Ascending aorta (tissue), 2 donors: ENCODE results near the gene IGFBPL1. TPM values are rescaled to one million over a fixed set of nuclear protein-coding genes. Genes with fewer than 3 reads are reported as not detected.
A peak's percentile ranks its signal among the peaks of the same experiment; 100 is the strongest.
"Not testable (repeated sequence)": the region's sequence is repeated elsewhere in the genome, so short reads cannot be mapped to it uniquely, and the experiment has no call there.

Experiments used
- DNase-seq, 2 donors: peaks; one replicate each; pipeline ENCODE4 v3.0.0-alpha.2; 2019; ENCODE audit warnings: low spot score in 2 of 2
- H3K27ac ChIP-seq, 2 donors: fragments of 200-600 bp; sonication (generic); one replicate each; pipeline ENCODE4 v1.5.1; 2016 to 2017; ENCODE audit warnings: mild to moderate bottlenecking in 1 of 2
- H3K27me3 ChIP-seq: fragments of 200-600 bp; sonication (generic); one replicate; pipeline ENCODE4 v1.5.1; 2017
- H3K36me3 ChIP-seq, 2 donors: fragments of 200-600 bp; sonication (generic); one replicate each; pipeline ENCODE4 v1.5.1; 2016
- H3K4me1 ChIP-seq, 2 donors: fragments of 200-600 bp; sonication (generic); one replicate each; pipeline ENCODE4 v1.5.1; 2016 to 2017; ENCODE audit warnings: mild to moderate bottlenecking in 1 of 2
- H3K4me3 ChIP-seq, 2 donors: fragments of 200-600 bp; sonication (generic); one replicate each; pipeline ENCODE4 v1.5.1; 2016 to 2017; ENCODE audit warnings: mild to moderate bottlenecking in 1 of 2
- H3K9me3 ChIP-seq, 2 donors: fragments of 200-600 bp; sonication (generic); one replicate each; pipeline ENCODE4 v1.5.1; 2016
- intact Hi-C: fragments of 100-400 bp; cut with DNase I; formaldehyde crosslinking; loops from one replicate; pipeline ENCODE4 v1.15.1; 2023
- total RNA-seq: library from RNA; depleted of rRNA; stranded (reverse); fragments of >200 nt; gene quantifications from one replicate; pipeline ENCODE4 v1.1.0, GENCODE V29; 2016
- TF ChIP-seq, protein P1 (sequence below), 3 experiments: fragments of 200-600 bp in 2 of 3; fragments of 450-650 bp in 1 of 3; sonication (generic) in 2 of 3; IDR thresholded peaks; one replicate each; pipeline ENCODE4 v1.5.1; 2016 to 2019; ENCODE audit warnings: antibody characterized with exemption in 3 of 3, mild to moderate bottlenecking in 1 of 3, moderate library complexity in 1 of 3

IGFBPL1 gene, protein sequence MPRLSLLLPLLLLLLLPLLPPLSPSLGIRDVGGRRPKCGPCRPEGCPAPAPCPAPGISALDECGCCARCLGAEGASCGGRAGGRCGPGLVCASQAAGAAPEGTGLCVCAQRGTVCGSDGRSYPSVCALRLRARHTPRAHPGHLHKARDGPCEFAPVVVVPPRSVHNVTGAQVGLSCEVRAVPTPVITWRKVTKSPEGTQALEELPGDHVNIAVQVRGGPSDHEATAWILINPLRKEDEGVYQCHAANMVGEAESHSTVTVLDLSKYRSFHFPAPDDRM
- total RNA-seq: 4.8 TPM

DNA sequence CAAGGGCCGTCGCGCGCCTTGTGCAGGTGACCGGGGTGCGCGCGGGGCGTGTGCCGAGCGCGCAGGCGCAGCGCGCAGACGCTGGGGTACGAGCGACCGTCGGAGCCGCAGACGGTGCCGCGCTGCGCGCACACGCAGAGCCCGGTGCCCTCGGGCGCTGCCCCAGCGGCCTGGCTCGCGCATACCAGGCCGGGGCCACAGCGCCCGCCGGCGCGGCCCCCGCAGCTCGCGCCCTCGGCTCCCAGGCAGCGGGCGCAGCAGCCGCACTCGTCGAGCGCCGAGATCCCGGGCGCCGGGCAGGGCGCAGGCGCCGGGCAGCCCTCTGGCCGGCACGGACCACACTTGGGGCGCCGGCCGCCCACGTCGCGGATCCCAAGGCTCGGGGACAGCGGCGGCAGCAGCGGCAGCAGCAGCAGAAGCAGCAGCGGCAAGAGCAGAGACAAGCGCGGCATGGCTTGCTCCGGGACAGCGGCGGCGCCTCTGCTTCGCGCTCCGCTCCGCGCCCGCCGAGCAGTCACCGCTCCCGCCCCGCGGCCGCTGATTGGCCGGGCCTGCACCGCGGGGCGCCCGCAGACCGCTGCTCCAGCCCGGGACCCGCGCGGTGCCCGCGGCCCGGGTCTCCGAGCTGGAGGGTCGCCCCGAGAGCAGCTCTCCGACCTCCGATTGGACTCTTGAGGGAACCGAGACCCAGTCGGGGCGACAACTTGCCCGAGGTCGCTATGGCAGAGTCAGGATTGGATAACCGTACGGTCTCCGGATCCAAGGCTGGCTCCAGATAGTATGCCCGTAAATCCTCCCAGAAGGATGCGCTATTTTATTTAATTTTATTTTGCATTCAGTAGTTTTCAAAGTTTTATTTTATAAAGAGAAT lies at the start of gene IGFBPL1:
TSS of gene IGFBPL1 (minus strand) at position 482 of the 871 bp plus-strand sequence. CDS start at position 452, 30 bp downstream.
- TF ChIP-seq, protein P1, sequence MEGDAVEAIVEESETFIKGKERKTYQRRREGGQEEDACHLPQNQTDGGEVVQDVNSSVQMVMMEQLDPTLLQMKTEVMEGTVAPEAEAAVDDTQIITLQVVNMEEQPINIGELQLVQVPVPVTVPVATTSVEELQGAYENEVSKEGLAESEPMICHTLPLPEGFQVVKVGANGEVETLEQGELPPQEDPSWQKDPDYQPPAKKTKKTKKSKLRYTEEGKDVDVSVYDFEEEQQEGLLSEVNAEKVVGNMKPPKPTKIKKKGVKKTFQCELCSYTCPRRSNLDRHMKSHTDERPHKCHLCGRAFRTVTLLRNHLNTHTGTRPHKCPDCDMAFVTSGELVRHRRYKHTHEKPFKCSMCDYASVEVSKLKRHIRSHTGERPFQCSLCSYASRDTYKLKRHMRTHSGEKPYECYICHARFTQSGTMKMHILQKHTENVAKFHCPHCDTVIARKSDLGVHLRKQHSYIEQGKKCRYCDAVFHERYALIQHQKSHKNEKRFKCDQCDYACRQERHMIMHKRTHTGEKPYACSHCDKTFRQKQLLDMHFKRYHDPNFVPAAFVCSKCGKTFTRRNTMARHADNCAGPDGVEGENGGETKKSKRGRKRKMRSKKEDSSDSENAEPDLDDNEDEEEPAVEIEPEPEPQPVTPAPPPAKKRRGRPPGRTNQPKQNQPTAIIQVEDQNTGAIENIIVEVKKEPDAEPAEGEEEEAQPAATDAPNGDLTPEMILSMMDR (IDR thresholded peaks at IDR 0.05): no peak
- DNase-seq: peak in 1 of 2 donors; percentile 65
- Histone ChIP-seq H3K4me3 (peak within 1 kb of the TSS; percentile 69 to 75), H3K27ac (peak within 1 kb of the TSS; percentile 68 to 82), H3K27me3 (no peaks in the 10 kb centered on the region), H3K9me3 (no peaks in the 10 kb centered on the region), H3K4me1 (peaks cover 0 to 12% of the 10 kb centered on the region in 2 donors), H3K36me3 (no peaks in the 10 kb centered on the region)
- intact Hi-C loops: loop anchor here (5.0 to 10.0 kb wide), 2 partner anchors 337 to 519 kb away; partner anchors contain the start of gene SLC25A51

DNA sequence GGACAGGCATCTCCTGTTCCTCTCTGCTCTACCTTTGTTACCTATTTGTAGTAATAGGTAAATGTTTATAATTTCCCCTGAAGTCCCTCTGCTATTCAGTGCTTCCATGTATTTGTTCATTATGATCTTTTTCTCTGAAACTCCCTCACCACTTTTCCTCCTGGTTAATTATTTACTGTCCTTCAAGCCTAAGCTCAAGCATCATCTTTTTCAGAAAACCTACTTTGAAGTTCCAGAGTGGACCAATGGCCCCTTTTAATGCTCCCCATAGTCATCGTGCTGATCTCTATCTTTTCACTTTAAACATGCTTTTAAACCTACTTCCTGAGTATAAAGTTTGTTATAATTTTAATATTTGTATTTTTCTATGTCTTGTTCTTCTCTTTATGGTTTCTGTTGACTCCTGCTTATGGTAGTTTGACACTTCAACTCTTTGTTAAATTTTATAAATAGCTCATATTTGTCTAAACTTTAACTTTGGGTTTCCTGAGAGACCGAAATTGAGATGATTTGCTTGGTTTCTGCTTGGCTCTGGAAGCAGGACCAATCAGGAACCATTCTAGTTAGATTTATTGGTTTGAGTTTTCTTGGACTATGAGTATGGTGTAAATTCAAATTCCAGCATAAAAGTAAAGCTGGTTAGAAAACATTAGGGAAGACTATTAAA lies 48.5 kb upstream of the IGFBPL1 start:
- H3K9me3 ChIP-seq, intact Hi-C loops, H3K27me3 ChIP-seq, DNase-seq, H3K4me1 ChIP-seq, H3K36me3 ChIP-seq, H3K4me3 ChIP-seq, H3K27ac ChIP-seq: not testable (repeated sequence)

DNA sequence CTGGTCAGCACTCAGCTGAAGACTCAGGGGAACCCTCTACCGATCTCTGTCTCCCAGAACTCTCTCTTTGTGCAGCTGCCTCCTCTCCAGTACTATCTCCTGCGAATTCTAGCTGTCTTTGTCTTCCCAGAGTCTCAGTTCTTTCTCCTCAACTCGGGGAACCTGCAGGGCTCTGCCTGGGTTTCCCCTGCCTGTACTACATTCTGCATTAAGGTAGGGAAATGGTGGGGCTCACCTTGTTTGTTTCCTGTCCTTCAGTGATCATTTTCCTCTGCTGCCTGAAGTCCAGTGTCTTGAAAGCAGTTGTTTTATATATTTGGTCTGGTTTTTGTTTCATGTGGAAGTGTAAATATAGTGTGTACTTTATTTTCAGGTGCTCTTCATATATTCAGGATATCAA lies 43.1 kb upstream of the IGFBPL1 start:
- no peak for DNase-seq
- TF ChIP-seq, protein P1 (IDR thresholded peaks at IDR 0.05): no peak
- H3K36me3 ChIP-seq: peaks cover 0 to 7% of the 10 kb centered on the region in 2 donors
- peaks cover 0 to 6% of the 10 kb centered on the region in 2 donors for H3K9me3 ChIP-seq
- no peak overlapping the region for H3K4me3 ChIP-seq
- H3K27ac ChIP-seq: no peak overlapping the region
- intact Hi-C loops: no loop called here
- no peaks in the 10 kb centered on the region for H3K4me1 ChIP-seq
- no peaks in the 10 kb centered on the region for H3K27me3 ChIP-seq

DNA sequence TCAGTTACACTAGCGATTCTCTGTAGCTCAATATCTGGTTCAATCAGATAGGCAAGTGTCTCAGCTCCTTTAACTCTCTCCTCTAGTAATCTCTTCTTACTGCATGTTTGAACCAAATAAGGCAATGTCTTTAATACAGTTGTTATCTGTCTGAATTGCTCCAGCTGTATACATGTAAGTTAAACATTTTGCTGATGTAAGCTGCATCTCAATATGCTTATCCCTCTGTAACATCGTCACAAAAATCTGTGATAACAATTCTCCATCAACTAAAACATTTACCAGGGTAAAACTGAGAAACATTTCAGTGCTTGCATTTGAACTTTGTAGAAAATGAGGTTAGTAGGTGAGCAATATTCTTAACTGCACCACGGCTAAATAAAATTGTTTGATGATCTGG lies 29.6 kb upstream of the IGFBPL1 start:
- Histone ChIP-seq H3K4me1 (no peaks in the 10 kb centered on the region), H3K27ac (no peak overlapping the region), H3K36me3 (no peaks in the 10 kb centered on the region), H3K9me3 (peaks cover 11 to 14% of the 10 kb centered on the region in 2 donors), H3K4me3 (no peak overlapping the region), H3K27me3 (no peaks in the 10 kb centered on the region)
- TF ChIP-seq, protein P1 (IDR thresholded peaks at IDR 0.05): no peak
- intact Hi-C loops: no loop called here
- no peak for DNase-seq

DNA sequence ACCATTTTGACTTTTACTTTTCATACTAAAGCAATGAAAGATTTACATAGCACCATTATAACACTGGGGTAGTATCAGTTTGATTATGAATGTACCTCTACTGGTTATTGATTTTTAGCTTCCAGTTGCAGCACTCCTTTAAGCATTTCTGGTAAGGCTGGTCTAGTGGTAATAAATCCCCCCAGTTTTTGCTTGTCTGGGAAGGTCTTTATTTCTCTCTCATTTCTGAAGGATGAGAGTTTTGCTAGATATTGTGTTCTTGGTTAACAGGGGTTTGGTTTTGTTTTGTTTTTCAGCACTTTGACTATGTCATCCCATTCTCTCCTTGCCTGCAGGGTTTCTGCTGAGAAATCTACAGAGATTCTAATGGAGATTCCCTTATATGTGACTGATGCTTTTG lies 26.9 kb upstream of the IGFBPL1 start:
- Histone ChIP-seq H3K27me3 (no peaks in the 10 kb centered on the region), H3K4me3 (no peak overlapping the region), H3K36me3 (no peaks in the 10 kb centered on the region), H3K27ac (no peak overlapping the region), H3K4me1 (no peaks in the 10 kb centered on the region), H3K9me3 (peaks cover 11 to 14% of the 10 kb centered on the region in 2 donors)
- intact Hi-C loops: no loop called here
- DNase-seq: no peak
- TF ChIP-seq, protein P1 (IDR thresholded peaks at IDR 0.05): no peak
